D721Med (cell line): ENCODE results near the gene SYT13.
"Not testable (repeated sequence)": the region's sequence is repeated elsewhere in the genome, so short reads cannot be mapped to it uniquely, and the experiment has no call there.

Source experiments
- DNase-seq: peaks from one replicate; pipeline ENCODE4 v3.0.0; 2011; ENCODE audit warnings: low spot score; ENCODE audit not compliant: insufficient read length
- FAIRE-seq: peaks from 2 replicates; lab custom pipeline; 2011; peaks lifted over from hg19 to GRCh38; lab: Jason Lieb, UNC
- CTCF ChIP-seq: IDR thresholded peaks from 2 replicates; pipeline ENCODE4 v1.5.1; 2012; ENCODE audit warnings: mild to moderate bottlenecking, control low read depth; ENCODE audit not compliant: insufficient read depth; ENCODE audit errors: missing control alignments

Gene SYT13

DNA sequence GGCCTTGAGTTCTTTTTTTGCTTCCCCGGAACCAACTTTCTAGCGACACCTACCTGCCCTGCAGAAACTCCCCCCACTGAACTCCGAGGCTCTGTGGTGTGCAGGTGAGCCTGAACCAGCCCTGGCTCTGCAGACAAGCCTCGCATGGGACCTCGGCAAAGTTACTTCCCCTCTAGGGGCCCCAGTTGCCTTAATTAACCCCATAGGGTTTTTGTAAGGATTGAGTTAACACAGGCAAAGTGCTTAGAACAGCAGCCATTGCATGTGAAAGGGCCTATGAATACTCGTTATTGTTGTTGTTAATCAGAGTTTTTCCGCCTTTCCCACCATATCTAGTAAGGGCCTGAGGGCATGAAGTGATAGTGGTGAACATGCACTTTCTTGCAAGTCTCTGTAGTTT lies 12.6 kb upstream of the SYT13 start:
- no peak for TF ChIP-seq CTCF
- DNase-seq: no peak
- FAIRE-seq: no peak

DNA sequence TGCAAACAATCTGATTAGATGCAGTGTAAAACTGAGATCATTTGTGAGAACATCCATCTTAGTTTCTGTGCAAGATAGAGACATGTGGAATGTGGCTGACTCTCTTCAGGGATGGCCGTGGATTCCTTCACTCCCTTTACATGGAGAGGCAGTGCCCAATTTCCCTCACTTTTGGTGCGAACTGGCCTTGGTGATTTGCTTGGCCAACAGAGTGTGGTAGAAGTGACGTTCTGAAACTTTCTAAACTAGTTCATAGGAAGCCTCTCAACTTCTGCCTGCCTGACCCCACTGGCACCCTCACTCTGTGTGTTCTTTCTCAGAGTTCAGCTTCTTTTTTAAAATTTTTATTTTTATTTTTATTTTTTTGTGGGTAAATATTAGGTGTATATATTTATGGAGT lies 9.9 kb upstream of the SYT13 start:
- FAIRE-seq: no peak
- no peak for TF ChIP-seq CTCF
- no peak for DNase-seq

- no peak for DNase-seq
- TF ChIP-seq CTCF: no peak
- FAIRE-seq: no peak
Observed at GRCh38 chr11:45294499-45294898, 8.4 kb upstream of the SYT13 start.

DNA sequence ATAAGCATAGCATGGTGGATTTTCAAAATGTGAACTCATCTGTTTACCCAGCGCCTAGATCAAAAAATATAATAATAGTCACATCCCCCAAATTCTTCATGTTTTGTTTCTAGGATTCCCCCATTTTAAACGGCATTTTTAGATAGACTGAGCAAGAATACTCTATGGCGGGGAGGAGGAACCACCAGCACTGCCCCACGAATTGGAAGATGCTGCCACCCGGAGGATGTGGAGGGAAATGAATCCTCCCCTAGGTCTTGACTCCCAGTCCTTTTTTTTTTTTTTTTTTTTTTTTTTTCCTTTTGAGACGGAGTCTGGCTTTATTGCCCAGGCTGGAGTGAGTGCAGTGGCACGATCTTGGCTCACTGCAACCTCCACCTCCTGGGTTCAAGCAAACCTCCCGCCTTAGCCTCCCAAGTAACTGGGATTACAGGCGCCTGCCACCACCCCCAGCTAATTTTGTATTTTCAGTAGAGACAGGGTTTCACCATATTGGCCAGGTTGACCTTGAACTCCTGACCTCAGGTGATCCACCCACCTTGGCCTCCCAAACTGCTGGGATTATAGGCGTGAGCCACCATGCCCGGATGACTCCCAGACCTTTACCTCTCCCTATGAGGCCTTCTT lies 7.5 kb upstream of the SYT13 start:
- peak; percentile 56 for DNase-seq
- not testable (repeated sequence) for FAIRE-seq
- peak; percentile 52 for TF ChIP-seq CTCF

GRCh38 chr11:45290586-45290985 lies 4.4 kb upstream of the SYT13 start:
- no peak for TF ChIP-seq CTCF
- FAIRE-seq (no peak), DNase-seq (no peak)

GRCh38 chr11:45289369-45289768 lies 3.2 kb upstream of the SYT13 start:
- DNase-seq (no peak), FAIRE-seq (no peak)
- TF ChIP-seq CTCF: no peak

GRCh38 chr11:45288339-45288738 lies 2.2 kb upstream of the SYT13 start:
- FAIRE-seq: no peak
- no peak for TF ChIP-seq CTCF
- no peak for DNase-seq
